Loucy (cell line): ENCODE measurements around the gene AVL9.

Source experiments
- EZH2phosphoT487 ChIP-seq: fragments of 200-600 bp; IDR thresholded peaks from 2 replicates; pipeline ENCODE4 v1.6.1; 2018; ENCODE audit warnings: antibody characterized with exemption, mild to moderate bottlenecking, moderate library complexity, borderline replicate concordance
- TF ChIP-seq, protein P1 (sequence below): fragments of 200-600 bp; sonication (generic); conservative IDR thresholded peaks from 2 replicates; pipeline ENCODE4 v1.5.1; 2014; ENCODE audit warnings: mild to moderate bottlenecking, antibody characterized with exemption, low read length

DNA sequence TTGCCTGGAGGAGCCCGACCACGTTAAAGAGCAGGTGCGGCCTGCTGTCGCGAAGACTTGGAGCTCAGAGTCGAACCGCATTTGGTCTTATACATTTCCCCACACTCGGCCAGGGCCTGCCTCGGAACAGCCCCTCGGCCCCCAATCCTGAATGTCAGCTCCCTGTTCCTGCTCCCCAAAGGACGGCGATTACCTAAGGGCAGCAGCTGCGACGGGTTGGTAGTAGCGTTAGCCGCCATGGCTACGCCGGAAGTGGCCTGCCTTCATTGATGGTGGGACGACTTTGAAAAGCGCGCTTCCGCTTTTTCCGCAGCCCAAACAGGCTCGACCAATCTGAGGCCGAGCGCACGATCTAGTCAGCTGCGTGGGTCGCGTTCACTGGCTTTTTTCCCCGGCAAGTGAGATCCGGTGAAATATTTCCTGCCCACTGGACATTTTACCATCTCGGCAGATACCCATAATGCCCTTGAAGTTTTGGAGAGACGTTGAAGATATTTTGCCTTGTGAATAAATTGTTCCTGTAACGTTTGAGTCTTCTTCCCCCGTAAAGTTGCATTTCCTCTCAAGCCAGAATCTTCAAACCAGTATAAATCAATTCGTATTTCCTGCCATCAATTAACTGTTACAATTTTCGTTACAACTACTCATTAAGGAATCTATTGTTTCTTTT is 5.0 kb upstream of the AVL9 start, which contains the start of gene LSM5:
- TF ChIP-seq, protein P1, sequence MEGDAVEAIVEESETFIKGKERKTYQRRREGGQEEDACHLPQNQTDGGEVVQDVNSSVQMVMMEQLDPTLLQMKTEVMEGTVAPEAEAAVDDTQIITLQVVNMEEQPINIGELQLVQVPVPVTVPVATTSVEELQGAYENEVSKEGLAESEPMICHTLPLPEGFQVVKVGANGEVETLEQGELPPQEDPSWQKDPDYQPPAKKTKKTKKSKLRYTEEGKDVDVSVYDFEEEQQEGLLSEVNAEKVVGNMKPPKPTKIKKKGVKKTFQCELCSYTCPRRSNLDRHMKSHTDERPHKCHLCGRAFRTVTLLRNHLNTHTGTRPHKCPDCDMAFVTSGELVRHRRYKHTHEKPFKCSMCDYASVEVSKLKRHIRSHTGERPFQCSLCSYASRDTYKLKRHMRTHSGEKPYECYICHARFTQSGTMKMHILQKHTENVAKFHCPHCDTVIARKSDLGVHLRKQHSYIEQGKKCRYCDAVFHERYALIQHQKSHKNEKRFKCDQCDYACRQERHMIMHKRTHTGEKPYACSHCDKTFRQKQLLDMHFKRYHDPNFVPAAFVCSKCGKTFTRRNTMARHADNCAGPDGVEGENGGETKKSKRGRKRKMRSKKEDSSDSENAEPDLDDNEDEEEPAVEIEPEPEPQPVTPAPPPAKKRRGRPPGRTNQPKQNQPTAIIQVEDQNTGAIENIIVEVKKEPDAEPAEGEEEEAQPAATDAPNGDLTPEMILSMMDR: no peak
- TF ChIP-seq EZH2phosphoT487: no peak
